LNCaP clone FGC (cell line): ENCODE measurements around the gene GNPTG.

ENCODE experiments used
- DNase-seq: peaks from one replicate; pipeline ENCODE4 v3.0.0-alpha.2; 2011; ENCODE audit warnings: low read depth
- H3K4me3 ChIP-seq: 2 replicates; pipeline ENCODE4 v1.5.1; 2011; ENCODE audit warnings: mild to moderate bottlenecking, low read depth, low read length, control low read depth
- TF ChIP-seq, protein P1 (sequence below): IDR thresholded peaks from 2 replicates; pipeline ENCODE4 v1.5.1; 2012; ENCODE audit warnings: mild to moderate bottlenecking; ENCODE audit not compliant: control insufficient read depth, insufficient read depth; ENCODE audit errors: extremely low read depth

The GNPTG gene

DNA sequence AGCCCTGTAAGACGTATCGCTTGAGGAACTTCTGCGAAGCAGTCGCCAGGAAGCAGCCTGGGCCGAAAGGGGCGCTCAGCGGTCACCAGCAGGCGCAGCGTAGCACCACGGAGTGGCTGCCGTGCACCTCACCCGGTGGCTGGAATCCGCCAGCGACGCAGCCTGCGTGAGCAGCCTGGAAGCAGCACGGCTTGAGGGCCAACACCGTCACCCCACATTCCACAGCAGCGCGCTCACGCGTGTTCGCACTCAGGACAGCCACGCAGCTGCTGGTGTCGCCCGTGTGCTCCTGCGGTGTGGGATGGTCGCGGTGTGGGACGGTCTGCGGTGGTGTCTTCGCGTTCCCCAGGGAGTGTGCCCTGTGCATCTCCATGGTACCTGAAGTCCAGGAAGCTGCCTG is 32.7 kb upstream of the GNPTG start:
- no peak overlapping the region for H3K4me3 ChIP-seq
- DNase-seq = no peak
- TF ChIP-seq, protein P1, sequence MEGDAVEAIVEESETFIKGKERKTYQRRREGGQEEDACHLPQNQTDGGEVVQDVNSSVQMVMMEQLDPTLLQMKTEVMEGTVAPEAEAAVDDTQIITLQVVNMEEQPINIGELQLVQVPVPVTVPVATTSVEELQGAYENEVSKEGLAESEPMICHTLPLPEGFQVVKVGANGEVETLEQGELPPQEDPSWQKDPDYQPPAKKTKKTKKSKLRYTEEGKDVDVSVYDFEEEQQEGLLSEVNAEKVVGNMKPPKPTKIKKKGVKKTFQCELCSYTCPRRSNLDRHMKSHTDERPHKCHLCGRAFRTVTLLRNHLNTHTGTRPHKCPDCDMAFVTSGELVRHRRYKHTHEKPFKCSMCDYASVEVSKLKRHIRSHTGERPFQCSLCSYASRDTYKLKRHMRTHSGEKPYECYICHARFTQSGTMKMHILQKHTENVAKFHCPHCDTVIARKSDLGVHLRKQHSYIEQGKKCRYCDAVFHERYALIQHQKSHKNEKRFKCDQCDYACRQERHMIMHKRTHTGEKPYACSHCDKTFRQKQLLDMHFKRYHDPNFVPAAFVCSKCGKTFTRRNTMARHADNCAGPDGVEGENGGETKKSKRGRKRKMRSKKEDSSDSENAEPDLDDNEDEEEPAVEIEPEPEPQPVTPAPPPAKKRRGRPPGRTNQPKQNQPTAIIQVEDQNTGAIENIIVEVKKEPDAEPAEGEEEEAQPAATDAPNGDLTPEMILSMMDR = no peak

DNA sequence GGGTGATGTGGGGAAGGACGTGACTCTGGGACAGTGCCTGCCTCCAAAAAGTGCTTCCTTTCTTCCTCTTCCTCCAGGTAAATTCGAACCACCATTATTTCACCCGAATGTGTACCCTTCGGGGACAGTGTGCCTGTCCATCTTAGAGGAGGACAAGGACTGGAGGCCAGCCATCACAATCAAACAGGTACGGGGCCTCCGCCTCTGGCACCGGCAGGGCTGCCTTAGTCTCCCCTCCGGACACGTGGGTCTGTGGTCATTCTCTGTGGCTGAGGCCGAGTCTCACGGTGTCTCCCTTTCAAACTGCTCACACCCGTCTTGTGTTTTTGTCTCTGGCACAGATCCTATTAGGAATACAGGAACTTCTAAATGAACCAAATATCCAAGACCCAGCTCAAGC is 31.6 kb upstream of the GNPTG start:
- TF ChIP-seq, protein P1 = no peak
- no peak for DNase-seq
- H3K4me3 ChIP-seq = no peak overlapping the region

DNA sequence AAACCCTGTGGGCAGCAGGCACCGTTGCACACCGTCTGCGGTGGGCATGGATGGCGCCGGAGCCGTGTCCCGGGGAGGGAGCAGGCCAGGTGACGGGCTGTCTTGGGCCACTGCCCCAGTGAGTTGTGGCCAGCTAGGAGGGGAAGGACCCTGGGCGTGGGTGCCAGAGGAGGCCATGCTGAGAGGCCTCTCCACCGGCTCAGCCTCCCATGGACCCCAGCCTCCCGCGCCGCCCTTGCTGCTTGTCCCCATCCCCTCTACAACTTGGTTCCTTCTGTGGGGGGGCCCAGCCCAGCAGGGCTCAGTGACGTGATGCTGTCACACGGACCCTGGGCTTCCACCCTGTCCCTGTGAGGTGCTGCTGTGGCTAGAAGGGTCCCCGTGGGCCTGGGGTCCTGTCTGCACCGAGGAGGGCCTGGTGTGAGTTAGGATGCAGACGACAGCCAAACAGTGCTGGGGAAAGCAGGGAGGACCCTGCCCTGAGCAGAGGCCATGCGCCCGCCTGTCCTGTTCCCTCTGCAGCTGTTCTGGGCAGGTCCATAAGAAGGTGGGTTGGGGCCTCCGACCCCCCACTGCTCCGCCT is 31.0 kb upstream of the GNPTG start:
- H3K4me3 ChIP-seq = no peak overlapping the region
- no peak for DNase-seq
- TF ChIP-seq, protein P1 = no peak

DNA sequence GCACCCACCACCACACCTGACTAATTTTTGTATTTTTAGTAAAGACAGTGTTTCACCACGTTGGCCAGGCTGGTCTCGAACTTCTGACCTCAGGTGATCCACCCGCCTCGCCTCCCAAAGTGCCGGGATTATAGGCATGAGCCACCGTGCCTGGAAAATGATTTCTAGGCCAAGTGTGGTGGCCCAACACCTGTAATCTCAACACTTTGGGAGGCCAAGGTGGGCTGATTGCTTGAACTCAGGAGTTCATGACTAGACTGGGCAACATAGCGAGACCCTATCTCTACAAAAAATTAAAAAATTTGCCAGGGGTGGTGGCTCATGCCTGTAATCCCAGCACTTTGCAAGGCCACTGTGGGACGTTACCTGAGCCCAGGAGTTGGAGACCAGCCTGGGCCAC is 29.3 kb upstream of the GNPTG start:
- H3K4me3 ChIP-seq = no peak overlapping the region
- TF ChIP-seq, protein P1 = no peak
- no peak for DNase-seq

DNA sequence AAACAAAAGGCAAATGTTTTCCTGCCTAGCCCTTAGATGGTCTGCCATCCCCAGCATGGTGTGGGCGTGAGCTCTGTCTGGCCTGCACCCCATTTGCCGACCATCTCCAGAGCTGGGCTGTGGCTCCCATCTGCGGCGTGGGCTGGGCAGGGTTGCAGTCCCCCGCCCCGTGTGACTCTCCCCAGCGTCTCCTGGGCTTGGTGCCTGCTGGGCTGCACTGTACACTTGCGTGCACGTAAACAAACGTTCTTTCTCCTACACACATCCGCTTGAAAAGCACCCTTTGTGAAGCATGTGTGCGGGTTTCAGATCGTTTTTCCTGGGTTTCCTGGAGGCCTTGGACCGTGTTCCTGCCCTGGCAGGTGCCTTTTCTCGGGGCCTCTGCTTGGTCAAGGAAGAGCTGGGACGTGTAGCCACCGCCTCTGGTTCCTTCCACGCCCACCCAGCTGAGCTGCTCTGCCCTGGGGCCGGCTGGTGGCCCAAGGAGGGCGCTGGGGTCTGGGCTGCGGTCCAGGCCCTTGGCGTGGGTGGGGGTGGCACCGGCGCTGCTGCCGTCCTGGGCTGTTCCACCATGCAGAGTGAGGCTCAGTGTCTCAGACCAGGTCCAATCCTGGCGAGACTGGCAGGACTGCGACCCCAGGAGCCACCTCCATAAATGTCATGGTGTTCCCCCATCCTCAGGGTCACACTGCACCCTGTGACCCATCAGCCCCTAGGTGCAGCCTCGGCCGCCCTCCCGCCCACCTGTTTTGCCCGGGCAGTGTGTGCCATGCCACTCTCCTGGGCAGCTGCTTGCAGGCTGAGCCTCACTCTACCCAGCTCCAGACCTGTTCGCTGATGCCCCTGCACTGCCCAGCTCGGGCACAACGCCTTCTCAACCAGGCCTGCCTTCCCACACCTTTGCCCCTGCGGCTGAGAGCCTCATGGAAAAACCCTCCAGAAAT is 28.2 kb upstream of the GNPTG start:
- DNase-seq = no peak
- H3K4me3 ChIP-seq = no peak overlapping the region
- TF ChIP-seq, protein P1 = no peak

DNA sequence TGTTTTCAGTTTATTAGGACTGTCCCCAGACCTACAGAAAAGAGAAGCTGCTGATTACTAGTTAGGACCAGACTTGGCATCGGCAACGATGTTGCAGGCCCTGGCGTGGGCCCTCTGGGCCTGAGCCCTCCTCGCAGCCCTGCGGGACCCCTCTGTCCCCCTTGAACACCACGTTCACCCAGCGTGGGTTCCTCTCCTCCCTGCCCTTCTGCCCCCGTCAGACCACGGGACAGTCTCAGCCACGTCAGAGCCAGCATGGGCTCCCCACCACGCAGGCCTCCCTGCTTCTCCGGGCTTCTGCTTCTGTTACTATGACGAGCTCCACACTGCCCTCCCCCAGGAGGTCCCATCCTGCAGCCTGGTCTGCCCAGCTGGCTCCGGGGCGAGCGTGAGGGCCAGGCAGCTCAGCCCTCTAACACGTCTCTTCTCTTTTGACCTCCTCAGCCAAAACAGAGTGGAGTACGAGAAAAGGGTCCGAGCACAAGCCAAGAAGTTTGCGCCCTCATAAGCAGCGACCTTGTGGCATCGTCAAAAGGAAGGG is 27.4 kb upstream of the GNPTG start:
- no peak for DNase-seq
- TF ChIP-seq, protein P1 = no peak
- H3K4me3 ChIP-seq = no peak overlapping the region
